IPS-18a (cell line): ENCODE measurements around the gene CCNY.

ENCODE experiments used
- H3K27ac ChIP-seq: one replicate; pipeline ENCODE4 v1.5.1; 2013; ENCODE audit warnings: low read length
- H3K27me3 ChIP-seq: one replicate; pipeline ENCODE4 v1.6.1; 2013; ENCODE audit warnings: mild to moderate bottlenecking, low read length; ENCODE audit not compliant: control insufficient read depth, insufficient read depth
- H3K36me3 ChIP-seq: one replicate; pipeline ENCODE4 v1.6.1; 2013; ENCODE audit warnings: low read depth, low read length; ENCODE audit not compliant: control insufficient read depth
- H3K4me1 ChIP-seq: one replicate; pipeline ENCODE4 v1.6.1; 2013; ENCODE audit warnings: low read depth, low read length; ENCODE audit not compliant: control insufficient read depth
- H3K4me3 ChIP-seq: one replicate; pipeline ENCODE4 v1.5.1; 2013; ENCODE audit warnings: low read length
- H3K9ac ChIP-seq: one replicate; pipeline ENCODE4 v1.6.1; 2013; ENCODE audit warnings: mild to moderate bottlenecking, low read length, moderate library complexity
- H3K9me3 ChIP-seq: one replicate; pipeline ENCODE4 v1.6.1; 2013; ENCODE audit warnings: low read depth, low read length; ENCODE audit not compliant: control insufficient read depth

Gene CCNY

DNA sequence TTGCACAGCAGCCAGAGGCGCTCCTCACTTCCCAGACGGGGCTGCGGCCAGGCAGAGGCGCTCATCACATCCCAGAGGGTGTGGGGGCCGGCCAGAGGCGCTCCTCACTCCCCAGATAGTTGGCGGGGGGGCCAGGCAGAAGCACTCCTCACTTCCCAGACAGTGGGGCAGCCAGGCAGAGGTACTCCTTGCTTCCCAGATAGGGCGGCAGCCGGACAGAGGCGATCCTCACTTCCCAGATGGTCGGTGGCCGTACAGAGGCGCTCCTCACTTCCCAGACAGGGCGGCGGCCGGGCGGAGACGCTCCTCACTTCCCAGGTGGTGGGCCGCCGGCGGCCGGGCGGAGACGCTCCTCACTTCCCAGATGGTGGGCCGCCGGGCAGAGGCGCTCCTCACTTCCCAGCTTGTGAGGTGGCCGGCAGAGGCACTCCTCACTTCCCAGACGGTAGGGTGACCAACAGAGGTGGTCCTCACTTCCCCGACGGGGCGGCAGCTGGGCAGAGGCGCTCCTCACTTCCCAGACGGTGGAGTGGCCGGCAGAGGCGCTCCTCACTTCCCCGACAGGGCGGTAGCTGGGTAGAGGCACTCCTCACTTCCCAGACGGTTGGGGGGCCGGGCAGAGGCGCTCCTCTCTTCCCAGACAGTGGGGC, 26.5 kb downstream of the CCNY start:
- H3K36me3 ChIP-seq = no peaks in the 10 kb centered on the region
- peaks cover 2% of the 10 kb centered on the region for H3K4me1 ChIP-seq
- no peak overlapping the region for H3K27ac ChIP-seq
- H3K9me3 ChIP-seq = no peaks in the 10 kb centered on the region
- H3K4me3 ChIP-seq = no peak overlapping the region
- no peak overlapping the region for H3K9ac ChIP-seq
- H3K27me3 ChIP-seq = no peaks in the 10 kb centered on the region

DNA sequence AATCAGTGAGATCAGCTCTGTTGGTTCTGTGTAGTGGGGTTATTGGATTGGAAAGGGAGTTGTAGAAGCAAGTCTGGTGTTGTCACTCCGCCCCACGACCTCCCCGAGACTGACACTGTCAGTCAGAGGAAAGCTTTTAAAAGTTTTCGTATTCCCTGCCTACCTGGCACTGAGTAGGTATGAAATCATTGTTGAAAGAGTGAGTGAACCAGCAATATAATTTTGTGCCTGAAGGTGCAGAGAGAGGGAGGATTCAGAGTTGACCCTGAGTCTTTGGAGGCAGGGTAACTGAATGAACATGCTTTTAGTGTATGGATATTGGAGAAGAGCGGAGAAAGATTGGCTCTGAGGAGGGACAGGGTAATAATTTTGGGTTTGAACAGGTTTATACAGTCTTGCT, 27.3 kb downstream of the CCNY start:
- Histone ChIP-seq H3K27me3 (no peaks in the 10 kb centered on the region), H3K4me1 (peaks cover 3% of the 10 kb centered on the region), H3K27ac (no peak overlapping the region), H3K4me3 (no peak overlapping the region), H3K36me3 (no peaks in the 10 kb centered on the region), H3K9ac (no peak overlapping the region), H3K9me3 (no peaks in the 10 kb centered on the region)

DNA sequence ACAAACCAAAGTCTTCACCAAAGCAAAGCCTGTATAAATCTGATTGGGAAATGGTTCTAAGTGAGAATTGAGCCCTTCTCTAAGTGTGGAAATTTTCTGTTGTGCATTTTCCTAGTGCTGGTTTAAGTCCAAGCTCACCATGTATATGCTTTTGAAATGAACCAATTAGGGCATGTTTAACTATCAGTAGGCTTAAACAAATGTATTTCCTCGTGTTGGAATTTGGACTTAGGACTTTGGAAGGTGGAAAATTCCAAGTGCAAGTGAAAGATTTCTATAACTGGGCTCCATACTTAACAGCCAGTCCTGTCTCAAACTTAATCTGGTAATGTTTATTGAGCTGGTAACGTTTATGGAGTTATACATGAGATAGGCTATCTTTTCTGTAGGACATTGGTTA, 28.5 kb downstream of the CCNY start:
- H3K9me3 ChIP-seq = no peaks in the 10 kb centered on the region
- H3K4me1 ChIP-seq = peaks cover 3% of the 10 kb centered on the region
- H3K9ac ChIP-seq = no peak overlapping the region
- H3K27me3 ChIP-seq = no peaks in the 10 kb centered on the region
- H3K4me3 ChIP-seq = no peak overlapping the region
- H3K27ac ChIP-seq = no peak overlapping the region
- H3K36me3 ChIP-seq = no peaks in the 10 kb centered on the region

DNA sequence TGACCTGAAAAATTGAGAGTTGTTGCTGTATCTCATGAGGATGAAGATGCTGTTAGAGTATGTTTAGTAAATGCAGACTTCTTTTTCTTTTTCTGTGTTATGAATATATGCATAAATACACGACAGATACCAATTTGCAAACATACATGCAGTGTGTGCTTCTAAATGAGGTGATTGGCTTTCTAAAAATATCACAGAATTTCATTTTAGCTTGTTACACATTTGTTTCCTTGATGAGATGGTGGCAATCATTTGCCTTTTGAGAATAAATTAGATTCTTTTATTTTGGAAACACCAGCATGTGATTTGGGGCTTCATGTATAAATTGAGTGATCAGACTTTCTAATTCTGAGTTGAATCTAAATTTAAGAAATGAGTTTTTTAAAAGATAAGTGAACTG, 29.7 kb downstream of the CCNY start:
- H3K9ac ChIP-seq = no peak overlapping the region
- no peaks in the 10 kb centered on the region for H3K36me3 ChIP-seq
- H3K27me3 ChIP-seq = no peaks in the 10 kb centered on the region
- H3K9me3 ChIP-seq = no peaks in the 10 kb centered on the region
- no peak overlapping the region for H3K4me3 ChIP-seq
- H3K27ac ChIP-seq = no peak overlapping the region
- peaks cover 3% of the 10 kb centered on the region for H3K4me1 ChIP-seq

DNA sequence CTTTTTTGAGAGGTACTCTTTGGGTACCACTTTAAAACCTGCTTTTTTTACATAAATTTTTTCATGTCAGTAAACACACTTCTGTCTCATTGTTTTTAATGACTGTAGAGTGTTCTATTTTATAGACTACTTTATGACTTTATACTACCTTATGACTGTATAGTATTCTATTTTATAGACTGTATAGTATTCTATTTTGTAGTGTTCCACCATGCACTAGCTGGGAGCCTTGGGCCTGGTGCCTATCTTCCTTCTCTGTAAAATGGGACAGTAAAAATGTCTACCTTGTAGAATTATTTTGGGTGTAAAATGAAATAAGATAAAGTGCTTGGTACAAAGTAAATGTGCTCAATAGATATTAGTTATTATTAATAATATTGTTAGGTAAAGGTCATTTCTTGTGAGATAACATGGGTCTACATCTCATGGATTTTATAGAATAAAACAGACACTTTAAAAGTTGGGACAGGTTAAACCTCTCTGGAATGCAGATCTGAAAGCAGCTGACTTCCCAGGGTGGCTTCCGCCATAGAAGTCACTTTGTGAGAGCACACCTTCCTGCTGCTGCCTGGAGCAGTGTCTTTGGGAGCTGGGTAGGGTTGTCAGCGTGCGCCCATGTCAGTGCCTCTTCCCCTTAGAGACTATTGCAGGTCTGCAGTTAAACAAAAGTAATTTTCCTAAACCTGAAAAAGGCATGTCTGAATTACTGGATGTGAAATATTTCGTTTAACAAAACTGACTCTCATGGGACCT, 31.0 kb downstream of the CCNY start:
- H3K9me3 ChIP-seq = no peaks in the 10 kb centered on the region
- no peak overlapping the region for H3K27ac ChIP-seq
- H3K9ac ChIP-seq = no peak overlapping the region
- no peak overlapping the region for H3K4me3 ChIP-seq
- no peaks in the 10 kb centered on the region for H3K36me3 ChIP-seq
- peaks cover 3% of the 10 kb centered on the region for H3K4me1 ChIP-seq
- H3K27me3 ChIP-seq = no peaks in the 10 kb centered on the region

DNA sequence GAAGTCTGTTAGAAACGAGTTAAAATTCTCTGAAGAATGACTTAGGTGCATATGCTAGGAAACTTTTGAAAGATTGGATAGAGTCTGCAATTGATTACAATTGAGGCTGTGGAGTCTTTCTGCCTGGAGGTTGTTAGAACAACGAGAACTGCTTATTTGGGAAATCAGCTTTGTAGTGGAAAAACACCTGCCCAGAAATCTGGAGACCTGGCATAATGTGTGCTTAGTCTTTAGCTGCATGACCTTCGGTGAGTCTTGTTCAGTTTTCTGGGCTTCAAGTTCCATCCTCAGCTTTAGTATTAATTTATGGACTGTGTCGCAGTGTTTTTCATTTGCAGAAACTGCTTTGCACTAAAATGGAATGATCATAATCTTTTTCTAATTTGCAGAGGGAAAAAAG, 31.7 kb downstream of the CCNY start:
- Histone ChIP-seq H3K9ac (no peak overlapping the region), H3K9me3 (no peaks in the 10 kb centered on the region), H3K27ac (no peak overlapping the region), H3K36me3 (no peaks in the 10 kb centered on the region), H3K4me3 (no peak overlapping the region), H3K27me3 (no peaks in the 10 kb centered on the region), H3K4me1 (peaks cover 3% of the 10 kb centered on the region)

DNA sequence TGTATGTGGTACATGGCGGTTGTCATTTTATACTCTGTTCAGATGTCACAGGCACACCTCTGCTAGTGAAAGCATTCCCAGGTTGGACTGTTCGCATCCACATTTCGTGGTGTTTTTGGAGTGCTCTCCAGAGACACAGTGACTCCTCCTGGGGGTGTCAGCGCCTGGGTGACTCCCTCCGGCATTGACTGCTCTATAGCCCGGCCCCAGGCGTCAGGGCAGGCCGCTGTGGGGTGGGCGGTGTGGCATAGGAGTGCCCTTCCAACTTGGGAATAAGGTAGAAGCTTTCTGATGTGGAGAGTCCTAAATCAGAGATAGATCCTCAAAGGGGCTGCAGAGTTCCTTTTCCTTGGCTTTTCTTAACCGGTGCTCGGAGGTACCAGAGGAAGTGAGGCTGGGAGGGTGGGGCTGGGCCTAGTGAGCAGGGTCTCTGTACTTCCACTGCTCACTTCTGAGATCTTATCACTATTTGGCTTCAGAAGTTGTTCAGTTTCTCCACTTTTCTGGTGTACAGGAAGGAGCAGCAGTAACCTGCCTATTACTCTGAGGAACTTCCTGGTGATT, 32.3 kb downstream of the CCNY start:
- Histone ChIP-seq H3K4me1 (peaks cover 3% of the 10 kb centered on the region), H3K36me3 (no peaks in the 10 kb centered on the region), H3K27me3 (no peaks in the 10 kb centered on the region), H3K4me3 (no peak overlapping the region), H3K9me3 (no peaks in the 10 kb centered on the region), H3K9ac (no peak overlapping the region), H3K27ac (no peak overlapping the region)

DNA sequence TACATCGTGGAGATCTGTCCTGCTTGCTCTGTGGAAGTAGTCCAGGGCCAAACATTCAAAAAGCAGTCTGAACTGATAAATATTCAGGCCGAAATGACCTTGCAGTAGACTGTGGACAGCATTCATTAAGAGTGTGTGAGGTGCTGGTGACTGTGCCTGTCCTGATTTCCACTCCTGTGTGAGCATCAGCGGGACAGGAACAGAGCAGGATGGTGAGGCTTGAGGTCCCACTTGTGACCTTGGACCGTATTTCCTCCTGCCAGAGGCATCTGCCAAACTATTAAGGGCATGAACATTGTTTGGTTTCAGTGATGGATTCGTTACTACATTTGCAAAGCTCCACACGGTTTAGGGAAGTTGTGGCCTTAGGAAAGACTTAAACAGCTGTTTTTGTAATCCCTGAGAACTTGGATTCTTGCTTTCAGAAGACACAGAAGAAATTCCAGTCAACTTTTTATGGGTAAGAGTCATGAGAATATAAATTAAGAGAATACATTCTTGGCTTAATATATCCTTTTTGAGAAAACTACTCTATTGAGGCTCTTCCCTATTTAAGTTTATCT, 32.8 kb downstream of the CCNY start:
- Histone ChIP-seq H3K27me3 (no peaks in the 10 kb centered on the region), H3K27ac (no peak overlapping the region), H3K9ac (no peak overlapping the region), H3K4me3 (no peak overlapping the region), H3K36me3 (no peaks in the 10 kb centered on the region), H3K9me3 (no peaks in the 10 kb centered on the region), H3K4me1 (peaks cover 3% of the 10 kb centered on the region)

DNA sequence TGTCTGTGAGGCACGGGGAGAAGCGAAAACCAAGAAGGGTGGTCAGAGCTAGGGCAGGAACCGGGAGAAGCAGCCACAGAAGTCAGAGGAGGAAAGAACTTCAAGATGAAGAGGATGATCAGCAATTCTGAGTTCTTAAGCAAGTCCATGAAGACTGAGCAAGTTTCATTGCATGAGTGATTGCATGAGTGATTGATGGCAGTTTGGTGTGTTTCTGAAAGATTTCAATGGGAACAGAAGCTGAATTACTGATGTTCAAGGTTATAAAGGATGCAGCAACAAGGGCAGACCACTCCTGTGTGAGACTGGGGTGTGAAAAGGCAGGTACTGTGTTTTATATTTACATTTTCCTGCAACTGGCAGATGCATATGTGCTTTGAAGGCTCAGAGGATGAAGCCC, 35.4 kb downstream of the CCNY start:
- no peaks in the 10 kb centered on the region for H3K36me3 ChIP-seq
- H3K27me3 ChIP-seq = no peaks in the 10 kb centered on the region
- no peak overlapping the region for H3K9ac ChIP-seq
- no peak overlapping the region for H3K4me3 ChIP-seq
- peaks cover 3% of the 10 kb centered on the region for H3K4me1 ChIP-seq
- no peaks in the 10 kb centered on the region for H3K9me3 ChIP-seq
- no peak overlapping the region for H3K27ac ChIP-seq

DNA sequence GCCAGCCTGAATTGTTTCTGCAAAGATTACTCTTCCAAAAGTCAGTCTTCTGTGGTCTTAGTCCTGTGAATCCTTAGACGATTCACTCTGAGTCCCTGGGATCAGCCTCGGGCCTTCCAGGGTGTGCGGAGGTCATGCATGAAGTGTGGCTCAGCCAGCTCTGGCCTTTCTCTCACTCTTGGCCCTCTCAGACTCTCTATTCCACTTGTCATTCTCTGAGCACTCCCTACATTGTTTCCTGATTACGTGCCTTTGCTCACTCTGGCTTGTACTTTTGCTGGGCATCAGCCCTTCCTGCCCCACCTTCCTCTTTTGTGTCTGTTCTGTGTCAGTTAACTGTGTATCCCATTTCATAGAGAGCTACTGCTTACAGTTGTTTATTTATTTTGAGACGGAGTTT, 36.0 kb downstream of the CCNY start:
- Histone ChIP-seq H3K36me3 (no peaks in the 10 kb centered on the region), H3K27ac (no peak overlapping the region), H3K4me3 (no peak overlapping the region), H3K9me3 (no peaks in the 10 kb centered on the region), H3K4me1 (peaks cover 3% of the 10 kb centered on the region), H3K9ac (no peak overlapping the region), H3K27me3 (no peaks in the 10 kb centered on the region)

DNA sequence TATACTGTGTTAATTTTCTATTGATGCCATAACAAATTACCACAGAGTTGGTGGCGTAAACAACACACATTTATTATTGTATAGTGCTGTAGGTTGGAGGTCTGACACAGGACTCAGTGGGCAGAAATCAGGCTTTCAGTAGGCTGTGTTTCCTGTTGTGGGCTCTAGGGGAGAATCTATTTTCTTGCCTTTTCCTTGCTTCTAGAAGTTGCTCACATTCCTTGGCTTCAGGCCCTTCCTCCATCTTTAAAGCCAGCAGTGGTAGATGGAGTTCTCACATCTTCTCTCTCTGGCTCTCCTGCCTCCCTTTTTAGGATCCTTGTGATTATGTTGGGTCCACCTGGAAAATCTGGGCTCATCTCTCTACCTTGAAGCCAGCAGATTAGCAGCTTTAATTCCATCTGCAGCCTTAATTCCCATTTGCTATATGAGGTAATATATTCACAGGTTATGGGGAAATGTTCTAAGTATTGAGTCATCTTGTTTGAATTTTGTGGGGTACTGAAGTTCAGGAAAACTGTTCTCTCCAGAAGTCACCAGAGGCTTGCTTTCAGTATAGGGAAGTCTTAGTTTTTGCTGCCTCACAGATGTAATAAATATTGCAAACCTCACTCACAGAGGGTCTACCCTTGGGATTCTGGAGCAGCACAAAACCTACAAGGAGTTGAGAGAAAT, 38.9 kb downstream of the CCNY start:
- H3K4me1 ChIP-seq = peaks cover 16% of the 10 kb centered on the region

More for the DNA sequence above, 38.9 kb downstream of the CCNY start:
- H3K36me3 ChIP-seq = no peaks in the 10 kb centered on the region
- H3K27ac ChIP-seq = no peak overlapping the region
- no peaks in the 10 kb centered on the region for H3K27me3 ChIP-seq
- no peak overlapping the region for H3K4me3 ChIP-seq
- no peak overlapping the region for H3K9ac ChIP-seq
- H3K9me3 ChIP-seq = no peaks in the 10 kb centered on the region
